Lower leg skin (tissue), 4 donors: ENCODE results near the gene UTS2R. TPM values are rescaled to one million over a fixed set of nuclear protein-coding genes. Genes with fewer than 3 reads are reported as not detected.

Source experiments
- DNase-seq, 2 donors: peaks; one replicate each; pipeline ENCODE4 v3.0.0-alpha.2; 2019; ENCODE audit warnings: low spot score in 2 of 2
- H3K4me3 ChIP-seq: fragments of 200-600 bp; sonication (generic); 2 replicates; pipeline ENCODE4 v1.5.1; 2017; ENCODE audit warnings: mild to moderate bottlenecking, low read depth; ENCODE audit not compliant: poor library complexity, severe bottlenecking
- POLR2A ChIP-seq, 2 donors: fragments of 450-650 bp; IDR thresholded peaks; one replicate each; pipeline ENCODE4 v1.6.1; 2016 to 2017; ENCODE audit warnings: antibody characterized with exemption in 2 of 2, mild to moderate bottlenecking in 1 of 2, moderate library complexity in 1 of 2
- WGBS, 2 donors: methylation state at CpG; one replicate each; pipeline ENCODE4 v1.1.5; 2018; 5-methylcytosine and 5-hydroxymethylcytosine counted together
- intact Hi-C: fragments of 100-400 bp; cut with DNase I; formaldehyde crosslinking; loops from one replicate; pipeline ENCODE4 v1.15.0; 2023; ENCODE audit warnings: low total_unique reads
- total RNA-seq, 4 donors: library from RNA; depleted of rRNA; stranded (reverse); fragments of >200 nt; gene quantifications; one replicate each; pipeline ENCODE4 v1.1.0, GENCODE V29; 2016
- TF ChIP-seq, protein P1 (sequence below), 3 donors: fragments of 450-650 bp; IDR thresholded peaks; one replicate each; pipeline ENCODE4 v1.5.1; 2016; ENCODE audit warnings: antibody characterized with exemption in 3 of 3, mild to moderate bottlenecking in 3 of 3, moderate library complexity in 2 of 3

UTS2R gene
- total RNA-seq, 4 donors from 2014 or later = not detected

DNA sequence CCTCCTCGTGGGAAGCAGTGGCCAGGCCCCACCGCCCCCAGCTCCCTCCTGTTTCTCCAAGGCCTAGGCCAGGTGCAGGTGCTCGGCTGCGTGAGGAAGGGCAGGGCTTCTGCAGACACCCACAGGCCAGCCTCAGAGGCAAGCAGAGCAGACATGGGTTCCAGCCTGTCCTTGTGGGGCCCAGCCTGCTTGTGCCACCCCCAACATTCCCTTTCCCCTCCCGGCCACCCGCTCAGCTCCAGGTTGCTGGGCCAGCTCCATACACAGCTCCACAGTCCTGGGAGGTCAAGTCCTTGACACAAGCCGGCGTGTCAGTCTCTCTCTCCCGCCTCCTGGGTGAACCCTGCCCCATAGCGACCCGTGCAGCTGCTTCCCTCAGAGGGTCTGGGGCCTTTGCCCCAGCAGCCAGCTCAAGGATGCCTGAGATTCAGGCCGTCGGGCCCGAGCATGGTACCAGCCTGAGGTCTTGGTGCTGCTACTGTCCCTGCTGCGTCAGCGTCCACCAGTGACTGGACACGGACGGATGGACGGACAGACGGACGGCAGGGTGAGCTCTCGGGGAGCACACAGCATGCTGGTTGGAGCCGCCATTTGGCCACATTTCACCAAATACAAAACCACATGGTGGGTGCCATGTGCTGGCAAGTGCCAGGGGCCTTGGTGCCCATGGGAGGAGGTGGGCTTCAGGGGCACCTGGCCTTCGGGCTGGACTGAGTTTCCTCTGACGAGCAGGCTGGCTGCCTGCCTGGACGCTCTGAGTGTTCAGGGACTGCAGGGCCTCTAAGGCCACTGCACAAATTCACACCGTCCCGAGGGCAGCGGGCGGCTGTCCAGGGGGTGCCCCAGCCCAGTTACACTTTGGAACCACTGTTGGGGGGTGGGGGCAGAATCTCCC, 46.0 kb upstream of the UTS2R start:
- no peak overlapping the region for H3K4me3 ChIP-seq
- TF ChIP-seq POLR2A (IDR thresholded peaks at IDR 0.05) = no peak
- TF ChIP-seq, protein P1, sequence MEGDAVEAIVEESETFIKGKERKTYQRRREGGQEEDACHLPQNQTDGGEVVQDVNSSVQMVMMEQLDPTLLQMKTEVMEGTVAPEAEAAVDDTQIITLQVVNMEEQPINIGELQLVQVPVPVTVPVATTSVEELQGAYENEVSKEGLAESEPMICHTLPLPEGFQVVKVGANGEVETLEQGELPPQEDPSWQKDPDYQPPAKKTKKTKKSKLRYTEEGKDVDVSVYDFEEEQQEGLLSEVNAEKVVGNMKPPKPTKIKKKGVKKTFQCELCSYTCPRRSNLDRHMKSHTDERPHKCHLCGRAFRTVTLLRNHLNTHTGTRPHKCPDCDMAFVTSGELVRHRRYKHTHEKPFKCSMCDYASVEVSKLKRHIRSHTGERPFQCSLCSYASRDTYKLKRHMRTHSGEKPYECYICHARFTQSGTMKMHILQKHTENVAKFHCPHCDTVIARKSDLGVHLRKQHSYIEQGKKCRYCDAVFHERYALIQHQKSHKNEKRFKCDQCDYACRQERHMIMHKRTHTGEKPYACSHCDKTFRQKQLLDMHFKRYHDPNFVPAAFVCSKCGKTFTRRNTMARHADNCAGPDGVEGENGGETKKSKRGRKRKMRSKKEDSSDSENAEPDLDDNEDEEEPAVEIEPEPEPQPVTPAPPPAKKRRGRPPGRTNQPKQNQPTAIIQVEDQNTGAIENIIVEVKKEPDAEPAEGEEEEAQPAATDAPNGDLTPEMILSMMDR (IDR thresholded peaks at IDR 0.05) = no peak
- intact Hi-C loops = no loop called here
- 86 to 90% methylated on average over 25 to 28 of the region's 30 CpGs for WGBS, 2 donors
- DNase-seq = no peak

DNA sequence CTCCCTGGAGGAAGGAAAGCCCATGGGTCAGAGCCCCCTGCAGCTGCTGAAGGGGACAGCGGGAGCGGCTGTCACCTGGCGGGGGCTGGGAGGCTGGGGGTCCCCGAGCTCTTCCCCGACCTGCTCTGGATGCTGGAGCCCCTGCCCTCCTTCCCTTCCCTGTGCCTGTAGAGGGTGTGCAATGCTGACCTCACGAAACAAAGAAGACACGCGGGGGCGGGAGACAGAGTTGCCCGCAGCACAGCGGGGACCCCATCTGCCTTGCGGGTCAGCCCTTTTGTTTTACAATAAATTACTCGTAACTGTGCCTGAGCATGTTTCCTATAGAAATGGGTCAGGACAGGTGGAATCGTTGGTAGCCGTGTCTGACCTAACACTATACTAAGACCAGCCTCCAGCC, 44.3 kb upstream of the UTS2R start:
- no peak for DNase-seq
- WGBS, 2 donors = 83 to 84% methylated on average over 15 of the region's 15 CpGs
- intact Hi-C loops = no loop called here
- no peak overlapping the region for H3K4me3 ChIP-seq
- no peak for TF ChIP-seq POLR2A (IDR thresholded peaks at IDR 0.05)
- TF ChIP-seq, protein P1 (IDR thresholded peaks at IDR 0.05) = no peak

DNA sequence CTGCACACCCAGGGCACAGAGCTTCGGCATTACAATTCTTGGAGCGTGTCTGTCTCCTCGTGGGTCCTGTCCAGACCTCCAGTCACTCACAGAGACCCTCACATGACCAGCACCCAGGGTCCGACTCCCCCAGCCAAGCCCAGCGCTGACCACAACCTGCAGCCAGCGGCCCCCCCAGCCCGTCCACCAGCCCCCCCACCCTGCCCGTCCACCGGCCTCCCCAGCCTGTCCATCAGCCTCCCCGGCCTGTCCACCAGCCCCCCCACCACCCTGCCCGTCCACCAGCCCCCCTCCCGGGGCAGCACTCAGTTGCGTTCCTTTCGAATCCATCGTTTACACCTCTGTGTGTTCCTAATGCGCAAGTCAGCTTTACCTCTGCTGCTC, 43.8 kb upstream of the UTS2R start:
- intact Hi-C loops = no loop called here
- no peak for DNase-seq
- no peak overlapping the region for H3K4me3 ChIP-seq
- WGBS, 2 donors = 62 to 74% methylated on average over 15 to 16 of the region's 16 CpGs
- TF ChIP-seq, protein P1 (IDR thresholded peaks at IDR 0.05) = no peak
- no peak for TF ChIP-seq POLR2A (IDR thresholded peaks at IDR 0.05)

DNA sequence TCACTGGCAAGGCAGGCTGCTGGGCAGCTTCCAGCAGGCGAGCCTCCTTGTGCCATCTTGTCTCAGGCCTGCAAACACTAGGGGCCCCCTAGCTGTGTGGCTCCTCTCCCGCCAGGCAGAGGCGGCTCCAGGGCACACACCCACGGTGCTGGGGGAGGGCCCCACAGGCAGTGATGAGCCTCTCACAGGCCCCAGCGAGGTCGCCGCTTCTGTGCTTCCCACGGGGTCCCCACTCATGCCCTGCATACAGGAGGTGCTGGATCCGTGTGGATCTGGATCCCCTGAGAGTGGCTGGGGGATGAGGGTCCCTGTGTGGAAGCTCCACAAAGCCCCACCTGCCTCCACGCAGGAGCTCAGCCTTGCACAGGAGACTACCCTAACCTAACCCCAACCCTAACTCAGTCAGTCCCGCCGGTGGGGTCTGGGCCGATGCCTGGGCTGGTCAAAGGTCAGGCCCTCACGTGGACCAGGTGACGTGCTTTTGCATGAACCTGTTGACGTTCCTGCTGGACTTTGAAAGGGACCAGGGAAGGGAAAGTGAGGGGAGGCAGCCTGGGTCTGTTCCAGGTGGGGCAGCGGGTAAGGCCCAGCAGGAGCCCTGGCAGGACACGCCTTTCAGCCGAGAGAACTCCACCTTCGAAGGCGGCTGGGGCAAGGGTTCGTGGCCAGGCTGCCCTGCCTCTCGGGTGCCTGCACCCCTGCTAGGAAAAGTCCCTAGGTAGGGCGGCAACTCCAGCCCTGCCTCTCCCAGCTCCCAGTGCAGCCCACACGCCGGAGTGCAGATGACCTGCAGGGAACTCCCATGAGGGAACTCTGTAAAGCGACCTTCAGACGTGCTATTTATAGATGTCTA, 43.2 kb upstream of the UTS2R start:
- no peak overlapping the region for H3K4me3 ChIP-seq
- 54 to 67% methylated on average over 20 to 28 of the region's 28 CpGs for WGBS, 2 donors
- TF ChIP-seq, protein P1 (IDR thresholded peaks at IDR 0.05) = peak in 1 of 3 donors; percentile 25
- no peak for TF ChIP-seq POLR2A (IDR thresholded peaks at IDR 0.05)
- DNase-seq = no peak
- intact Hi-C loops = no loop called here

DNA sequence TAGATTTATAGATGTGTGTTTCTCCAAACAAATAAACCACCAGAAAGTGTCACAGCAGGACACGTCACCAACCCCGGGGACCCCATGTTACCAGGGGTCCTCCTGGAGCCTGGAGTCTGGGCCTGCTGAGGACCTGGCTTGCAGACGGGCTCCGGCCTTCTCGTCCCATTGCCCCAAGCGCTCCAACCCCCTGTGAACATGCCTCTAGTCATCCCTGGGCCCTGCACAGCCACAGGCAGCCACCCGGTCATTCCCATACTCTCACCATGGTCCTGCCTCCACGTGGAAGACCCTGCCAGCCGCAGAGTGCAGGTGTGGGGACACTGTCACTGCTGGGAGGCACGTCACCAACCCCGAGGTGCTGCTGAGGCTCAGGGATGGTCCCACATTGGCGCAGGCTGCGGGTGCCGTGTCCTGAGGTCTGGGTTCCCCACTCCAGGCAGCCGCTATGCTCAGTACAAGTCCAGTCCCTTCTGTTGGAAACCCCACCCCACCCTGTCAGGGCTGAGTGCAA, 42.5 kb upstream of the UTS2R start:
- intact Hi-C loops = no loop called here
- no peak for DNase-seq
- TF ChIP-seq, protein P1 (IDR thresholded peaks at IDR 0.05) = no peak
- TF ChIP-seq POLR2A (IDR thresholded peaks at IDR 0.05) = no peak
- H3K4me3 ChIP-seq = no peak overlapping the region
- 91 to 94% methylated on average over 12 to 15 of the region's 15 CpGs for WGBS, 2 donors
